Breast epithelium (tissue), 4 donors: ENCODE results near the gene LYL1. TPM values are rescaled to one million over a fixed set of nuclear protein-coding genes. Genes with fewer than 3 reads are reported as not detected.

ENCODE experiments used
- DNase-seq, 2 donors: peaks; one replicate each; pipeline ENCODE4 v3.0.0-alpha.2; 2019; ENCODE audit warnings: low spot score in 2 of 2
- H3K27ac ChIP-seq, 2 donors: fragments of 200-600 bp; sonication (generic) in 1 of 2; one replicate each; pipeline ENCODE4 v1.5.1; 2016 to 2019; ENCODE audit warnings: mild to moderate bottlenecking in 1 of 2
- H3K27me3 ChIP-seq, 2 donors: fragments of 200-600 bp; sonication (generic) in 1 of 2; one replicate each; pipeline versions ENCODE4 v1.5.1 to v1.6.0; 2017 to 2019; ENCODE audit warnings: control low read depth in 1 of 2, mild to moderate bottlenecking in 1 of 2
- H3K36me3 ChIP-seq: fragments of 200-600 bp; one replicate; pipeline ENCODE4 v1.5.1; 2019
- H3K4me1 ChIP-seq, 2 donors: fragments of 200-600 bp; sonication (generic); one replicate each; pipeline ENCODE4 v1.5.1; 2016 to 2019; ENCODE audit warnings: control low read depth in 1 of 2
- H3K4me3 ChIP-seq, 3 donors: fragments of 200-600 bp; sonication (generic); 1 replicate in 2 of 3; 2 replicates in 1 of 3; pipeline ENCODE4 v1.5.1; 2016 to 2019; ENCODE audit warnings: mild to moderate bottlenecking in 3 of 3, moderate library complexity in 2 of 3
- H3K9me3 ChIP-seq, 2 donors: fragments of 200-600 bp; sonication (generic) in 1 of 2; one replicate each; pipeline ENCODE4 v1.5.1; 2016 to 2019; ENCODE audit warnings: control low read depth in 1 of 2
- CTCF ChIP-seq, 3 donors: fragments of 450-650 bp; IDR thresholded peaks; one replicate each; pipeline ENCODE4 v1.5.1; 2016 to 2017; ENCODE audit warnings: antibody characterized with exemption in 3 of 3, mild to moderate bottlenecking in 3 of 3, moderate library complexity in 3 of 3
- POLR2A ChIP-seq: fragments of 450-650 bp; IDR thresholded peaks from one replicate; pipeline ENCODE4 v1.6.1; 2016; ENCODE audit warnings: antibody characterized with exemption, mild to moderate bottlenecking, moderate library complexity
- POLR2AphosphoS5 ChIP-seq, 3 donors: sonication (generic); formaldehyde crosslinking; IDR thresholded peaks; one replicate each; pipeline ENCODE4 v1.6.1; 2017; ENCODE audit warnings: antibody characterized with exemption in 3 of 3
- intact Hi-C: fragments of 100-400 bp; cut with DNase I; formaldehyde crosslinking; loops from one replicate; pipeline ENCODE4 v1.15.1; 2023; ENCODE audit warnings: low total_unique reads
- total RNA-seq, 3 donors: library from RNA; depleted of rRNA; stranded (reverse); fragments of >200 nt; gene quantifications; one replicate each; pipeline ENCODE4 v1.1.0, GENCODE V29; 2016

Gene LYL1
- total RNA-seq, 3 donors from 2014 or later, result 7.0 to 21.0 (median 9.2) TPM

- H3K4me3 ChIP-seq, result peak overlapping the region; percentile 41 to 59 (median 52)
- peak overlapping the region in 1 of 2 donors; percentile 79 for H3K27ac ChIP-seq
- H3K4me1 ChIP-seq, result peaks cover 0 to 4% of the 10 kb centered on the region in 2 donors
- no peaks in the 10 kb centered on the region for H3K36me3 ChIP-seq
- DNase-seq, result no peak
- TF ChIP-seq POLR2A, result no peak
- H3K9me3 ChIP-seq, result no peaks in the 10 kb centered on the region
- intact Hi-C loops, result no loop called here
- H3K27me3 ChIP-seq, result no peaks in the 10 kb centered on the region
Measured at GRCh38 chr19:13100841-13101589, 1.6 kb downstream of the LYL1 start.

GRCh38 chr19:13100031-13100588, 2.5 kb downstream of the LYL1 start:
- H3K27me3 ChIP-seq, result no peaks in the 10 kb centered on the region
- intact Hi-C loops, result no loop called here
- H3K4me3 ChIP-seq, result peak overlapping the region in 2 of 3 donors; percentile 31 to 40
- no peaks in the 10 kb centered on the region for H3K36me3 ChIP-seq
- peak overlapping the region; percentile 68 to 79 for H3K27ac ChIP-seq
- H3K9me3 ChIP-seq, result no peaks in the 10 kb centered on the region
- TF ChIP-seq POLR2A (no peak), POLR2AphosphoS5 (IDR thresholded peaks at IDR 0.05) (no peak), CTCF (IDR thresholded peaks at IDR 0.05) (no peak)
- H3K4me1 ChIP-seq, result peaks cover 0 to 4% of the 10 kb centered on the region in 2 donors
- no peak for DNase-seq

- H3K36me3 ChIP-seq, result no peaks in the 10 kb centered on the region
- intact Hi-C loops, result no loop called here
- DNase-seq, result no peak
- H3K4me1 ChIP-seq, result peaks cover 0 to 4% of the 10 kb centered on the region in 2 donors
- H3K4me3 ChIP-seq, result peak overlapping the region; percentile 31 to 59 (median 40)
- H3K27me3 ChIP-seq, result no peaks in the 10 kb centered on the region
- no peak for TF ChIP-seq CTCF (IDR thresholded peaks at IDR 0.05)
- peak in 1 of 3 donors; percentile 27 for TF ChIP-seq POLR2AphosphoS5 (IDR thresholded peaks at IDR 0.05)
- H3K27ac ChIP-seq, result peak overlapping the region; percentile 68 to 79
- no peaks in the 10 kb centered on the region for H3K9me3 ChIP-seq
Measured at GRCh38 chr19:13099073-13099999, 3.3 kb downstream of the LYL1 start.

- no peak for TF ChIP-seq POLR2A
- TF ChIP-seq POLR2AphosphoS5 (IDR thresholded peaks at IDR 0.05), result no peak
- no peaks in the 10 kb centered on the region for H3K36me3 ChIP-seq
- peaks cover 0 to 4% of the 10 kb centered on the region in 2 donors for H3K4me1 ChIP-seq
- no peak for DNase-seq
- no peaks in the 10 kb centered on the region for H3K27me3 ChIP-seq
- H3K4me3 ChIP-seq, result peak overlapping the region; percentile 31 to 59 (median 40)
- H3K9me3 ChIP-seq, result no peaks in the 10 kb centered on the region
- H3K27ac ChIP-seq, result peak overlapping the region; percentile 68 to 80
- intact Hi-C loops, result no loop called here
Measured at GRCh38 chr19:13098277-13099072, 4.2 kb downstream of the LYL1 start.

GRCh38 chr19:13097463-13098258, 5.0 kb downstream of the LYL1 start:
- H3K4me1 ChIP-seq, result peaks cover 0 to under 1% of the 10 kb centered on the region in 2 donors
- DNase-seq, result no peak
- H3K4me3 ChIP-seq, result peak overlapping the region; percentile 31 to 59 (median 40)
- no peaks in the 10 kb centered on the region for H3K9me3 ChIP-seq
- intact Hi-C loops, result no loop called here
- no peak for TF ChIP-seq POLR2A
- no peak for TF ChIP-seq CTCF (IDR thresholded peaks at IDR 0.05)
- no peak for TF ChIP-seq POLR2AphosphoS5 (IDR thresholded peaks at IDR 0.05)
- H3K27ac ChIP-seq, result peak overlapping the region; percentile 68 to 80
- H3K36me3 ChIP-seq, result no peaks in the 10 kb centered on the region
- H3K27me3 ChIP-seq, result no peaks in the 10 kb centered on the region
